Natural killer cell (primary cell): ENCODE results near the gene ASIC1. TPM values are rescaled to one million over a fixed set of nuclear protein-coding genes. Genes with fewer than 3 reads are reported as not detected.

ENCODE experiments used
- ATAC-seq, 3 donors: fragments of 150-1000 bp in 2 of 3; fragments of 200-7000 bp in 1 of 3; cut with Tn5 transposase; 1 replicate in 1 of 3; 2 replicates in 2 of 3; pipeline ENCODE4 v1.10.0; 2021; ENCODE audit warnings: mild to moderate bottlenecking in 2 of 3, moderate library complexity in 2 of 3
- DNase-seq, 2 donors: peaks; one replicate each; pipeline versions ENCODE4 v3.0.0 to v3.0.0-alpha.2; 2013 to 2021; ENCODE audit warnings: mixed read lengths in 1 of 2
- H3K27ac ChIP-seq: one replicate; pipeline ENCODE4 v1.5.1; 2013; ENCODE audit warnings: mild to moderate bottlenecking, low read length
- H3K27me3 ChIP-seq: one replicate; pipeline ENCODE4 v1.6.1; 2013; ENCODE audit warnings: low read length; ENCODE audit not compliant: control insufficient read depth, insufficient read depth
- H3K36me3 ChIP-seq: one replicate; pipeline ENCODE4 v1.6.1; 2013; ENCODE audit warnings: low read length; ENCODE audit not compliant: control insufficient read depth, insufficient read depth
- H3K4me1 ChIP-seq: one replicate; pipeline ENCODE4 v1.6.1; 2013; ENCODE audit warnings: low read length; ENCODE audit not compliant: control insufficient read depth, insufficient read depth
- H3K4me3 ChIP-seq: one replicate; pipeline ENCODE4 v1.5.1; 2013; ENCODE audit warnings: low read length
- H3K9me3 ChIP-seq: one replicate; pipeline ENCODE4 v1.6.1; 2013; ENCODE audit warnings: low read length; ENCODE audit not compliant: control insufficient read depth, insufficient read depth
- H3K27ac Mint-ChIP-seq, 2 donors: one replicate each; pipeline ENCODE4 v1.8.0; 2022; ENCODE audit warnings: mild to moderate bottlenecking in 2 of 2, mixed read lengths in 2 of 2, moderate library complexity in 1 of 2
- H3K27me3 Mint-ChIP-seq, 2 donors: one replicate each; pipeline ENCODE4 v1.8.0; 2022; ENCODE audit warnings: low read depth in 2 of 2, mixed read lengths in 2 of 2
- H3K36me3 Mint-ChIP-seq: one replicate; pipeline ENCODE4 v1.8.0; 2022; ENCODE audit warnings: mixed read lengths
- H3K4me1 Mint-ChIP-seq, 2 donors: one replicate each; pipeline ENCODE4 v1.8.0; 2022; ENCODE audit warnings: mixed read lengths in 2 of 2
- H3K4me3 Mint-ChIP-seq: one replicate; pipeline ENCODE4 v1.8.0; 2022; ENCODE audit warnings: mild to moderate bottlenecking, moderate library complexity, mixed read lengths
- H3K9me3 Mint-ChIP-seq, 2 donors: one replicate each; pipeline ENCODE4 v1.8.0; 2022; ENCODE audit warnings: mixed read lengths in 2 of 2
- WGBS: methylation state at CpG from one replicate; pipeline ENCODE4 v1.1.7; 2013; ENCODE audit warnings: missing lambda C conversion rate; ENCODE audit not compliant: insufficient coverage; 5-methylcytosine and 5-hydroxymethylcytosine counted together
- intact Hi-C: fragments of 100-400 bp; cut with micrococcal nuclease; formaldehyde crosslinking; loops from one replicate; pipeline ENCODE4 v1.14.2; 2022
- total RNA-seq, 4 donors: library from RNA; stranded (reverse); fragments of 120-200 nt in 1 of 4; gene quantifications; one replicate each; pipeline versions ENCODE4 v1.2.3 to v1.2.4, GENCODE V29; 2013 to 2022
- TF ChIP-seq, protein P1 (sequence below): fragments of 200-600 bp; IDR thresholded peaks from one replicate; pipeline ENCODE4 v1.8.0; 2022; ENCODE audit warnings: antibody characterized with exemption

ASIC1 gene
- total RNA-seq, 3 donors from 2014 or later (not counting 1 experiment from before 2014, with no cell fraction given) = 0.21 TPM; not detected in 2

DNA sequence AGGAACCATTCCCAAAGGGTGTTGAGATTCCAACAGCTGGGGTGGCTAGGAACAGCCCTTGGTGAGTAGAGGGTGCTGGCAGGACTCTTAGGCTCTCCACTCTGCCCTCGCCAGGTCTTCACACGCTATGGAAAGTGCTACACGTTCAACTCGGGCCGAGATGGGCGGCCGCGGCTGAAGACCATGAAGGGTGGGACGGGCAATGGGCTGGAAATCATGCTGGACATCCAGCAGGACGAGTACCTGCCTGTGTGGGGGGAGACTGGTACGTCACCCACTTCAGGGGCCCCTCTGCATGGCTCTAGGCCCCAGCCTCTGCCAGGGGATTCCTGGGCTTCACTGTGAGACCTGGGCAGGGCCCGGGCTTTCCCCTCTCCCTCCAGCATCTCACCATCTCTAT lies 19.7 kb downstream of the ASIC1 start:
- H3K27me3 Mint-ChIP-seq = peaks cover 0 to 8% of the 10 kb centered on the region in 2 donors
- H3K9me3 ChIP-seq = no peaks in the 10 kb centered on the region
- no peak overlapping the region for H3K27ac Mint-ChIP-seq
- intact Hi-C loops = no loop called here
- WGBS = 89% methylated on average over 12 of the region's 12 CpGs
- no peaks in the 10 kb centered on the region for H3K9me3 Mint-ChIP-seq
- no peak overlapping the region for H3K4me3 ChIP-seq
- H3K36me3 Mint-ChIP-seq = no peaks in the 10 kb centered on the region
- H3K27ac ChIP-seq = no peak overlapping the region
- no peak overlapping the region for H3K4me3 Mint-ChIP-seq
- ATAC-seq (no peak), DNase-seq (no peak)
- no peaks in the 10 kb centered on the region for H3K27me3 ChIP-seq
- TF ChIP-seq, protein P1, sequence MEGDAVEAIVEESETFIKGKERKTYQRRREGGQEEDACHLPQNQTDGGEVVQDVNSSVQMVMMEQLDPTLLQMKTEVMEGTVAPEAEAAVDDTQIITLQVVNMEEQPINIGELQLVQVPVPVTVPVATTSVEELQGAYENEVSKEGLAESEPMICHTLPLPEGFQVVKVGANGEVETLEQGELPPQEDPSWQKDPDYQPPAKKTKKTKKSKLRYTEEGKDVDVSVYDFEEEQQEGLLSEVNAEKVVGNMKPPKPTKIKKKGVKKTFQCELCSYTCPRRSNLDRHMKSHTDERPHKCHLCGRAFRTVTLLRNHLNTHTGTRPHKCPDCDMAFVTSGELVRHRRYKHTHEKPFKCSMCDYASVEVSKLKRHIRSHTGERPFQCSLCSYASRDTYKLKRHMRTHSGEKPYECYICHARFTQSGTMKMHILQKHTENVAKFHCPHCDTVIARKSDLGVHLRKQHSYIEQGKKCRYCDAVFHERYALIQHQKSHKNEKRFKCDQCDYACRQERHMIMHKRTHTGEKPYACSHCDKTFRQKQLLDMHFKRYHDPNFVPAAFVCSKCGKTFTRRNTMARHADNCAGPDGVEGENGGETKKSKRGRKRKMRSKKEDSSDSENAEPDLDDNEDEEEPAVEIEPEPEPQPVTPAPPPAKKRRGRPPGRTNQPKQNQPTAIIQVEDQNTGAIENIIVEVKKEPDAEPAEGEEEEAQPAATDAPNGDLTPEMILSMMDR = no peak
- H3K36me3 ChIP-seq = no peaks in the 10 kb centered on the region
- peaks cover 0 to 4% of the 10 kb centered on the region in 2 donors for H3K4me1 Mint-ChIP-seq
- peaks cover 3% of the 10 kb centered on the region for H3K4me1 ChIP-seq

DNA sequence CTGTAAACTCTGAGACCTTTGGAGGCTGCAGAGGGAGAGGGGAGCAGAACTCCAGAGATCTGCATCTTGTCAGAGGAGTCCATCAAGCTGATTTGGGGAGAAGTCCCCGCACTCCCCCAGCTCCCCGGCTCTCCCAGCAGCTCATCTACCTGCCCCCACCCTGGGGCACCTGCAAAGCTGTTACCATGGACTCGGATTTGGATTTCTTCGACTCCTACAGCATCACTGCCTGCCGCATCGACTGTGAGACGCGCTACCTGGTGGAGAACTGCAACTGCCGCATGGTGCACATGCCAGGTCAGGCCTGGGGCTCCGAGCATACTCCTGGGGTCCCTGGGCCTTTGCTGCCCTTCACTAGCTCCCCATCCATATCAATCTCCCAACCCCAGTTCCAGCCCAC lies 20.9 kb downstream of the ASIC1 start:
- H3K4me3 Mint-ChIP-seq = no peak overlapping the region
- no peaks in the 10 kb centered on the region for H3K9me3 ChIP-seq
- peaks cover 0 to 8% of the 10 kb centered on the region in 2 donors for H3K27me3 Mint-ChIP-seq
- H3K4me1 ChIP-seq = peaks cover 3% of the 10 kb centered on the region
- DNase-seq (no peak), ATAC-seq (no peak)
- peaks cover under 1 to 4% of the 10 kb centered on the region in 2 donors for H3K4me1 Mint-ChIP-seq
- no peak overlapping the region for H3K4me3 ChIP-seq
- no peak overlapping the region for H3K27ac Mint-ChIP-seq
- TF ChIP-seq, protein P1 = no peak
- no peaks in the 10 kb centered on the region for H3K9me3 Mint-ChIP-seq
- intact Hi-C loops = no loop called here
- no peaks in the 10 kb centered on the region for H3K36me3 Mint-ChIP-seq
- WGBS = 94% methylated on average over 10 of the region's 10 CpGs
- H3K27me3 ChIP-seq = no peaks in the 10 kb centered on the region
- H3K27ac ChIP-seq = no peak overlapping the region
- H3K36me3 ChIP-seq = no peaks in the 10 kb centered on the region

DNA sequence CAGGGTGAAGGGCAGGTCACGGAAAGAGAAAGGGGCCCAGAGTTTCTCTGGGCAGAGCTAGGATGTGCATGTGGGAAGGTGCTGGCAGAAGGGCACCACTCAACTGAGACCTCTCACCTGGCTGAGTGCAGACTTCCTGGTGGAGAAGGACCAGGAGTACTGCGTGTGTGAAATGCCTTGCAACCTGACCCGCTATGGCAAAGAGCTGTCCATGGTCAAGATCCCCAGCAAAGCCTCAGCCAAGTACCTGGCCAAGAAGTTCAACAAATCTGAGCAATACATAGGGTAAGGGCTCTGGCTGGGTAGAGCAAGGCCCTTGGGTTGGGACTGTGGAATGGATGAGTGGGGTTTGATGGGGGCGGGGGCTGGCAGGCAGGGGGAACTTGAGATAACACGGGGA lies 22.4 kb downstream of the ASIC1 start:
- no peaks in the 10 kb centered on the region for H3K36me3 ChIP-seq
- no peaks in the 10 kb centered on the region for H3K27me3 ChIP-seq
- H3K9me3 ChIP-seq = no peaks in the 10 kb centered on the region
- Mint-ChIP-seq H3K9me3 (no peaks in the 10 kb centered on the region), H3K27me3 (peaks cover 0 to 8% of the 10 kb centered on the region in 2 donors), H3K36me3 (no peaks in the 10 kb centered on the region), H3K27ac (no peak overlapping the region), H3K4me1 (peaks cover 5 to 7% of the 10 kb centered on the region in 2 donors), H3K4me3 (no peak overlapping the region)
- ATAC-seq = no peak
- TF ChIP-seq, protein P1 = no peak
- no peak overlapping the region for H3K4me3 ChIP-seq
- H3K4me1 ChIP-seq = peaks cover 10% of the 10 kb centered on the region
- intact Hi-C loops = loop anchor here (10.0 kb wide), 1 partner anchor 235 kb away; no protein-coding TSS in a partner anchor
- H3K27ac ChIP-seq = no peak overlapping the region
- WGBS = 94% methylated on average over 5 of the region's 5 CpGs
- no peak for DNase-seq
